Measurements from ENCODE around the gene AUTS2.

The AUTS2 gene

DNA sequence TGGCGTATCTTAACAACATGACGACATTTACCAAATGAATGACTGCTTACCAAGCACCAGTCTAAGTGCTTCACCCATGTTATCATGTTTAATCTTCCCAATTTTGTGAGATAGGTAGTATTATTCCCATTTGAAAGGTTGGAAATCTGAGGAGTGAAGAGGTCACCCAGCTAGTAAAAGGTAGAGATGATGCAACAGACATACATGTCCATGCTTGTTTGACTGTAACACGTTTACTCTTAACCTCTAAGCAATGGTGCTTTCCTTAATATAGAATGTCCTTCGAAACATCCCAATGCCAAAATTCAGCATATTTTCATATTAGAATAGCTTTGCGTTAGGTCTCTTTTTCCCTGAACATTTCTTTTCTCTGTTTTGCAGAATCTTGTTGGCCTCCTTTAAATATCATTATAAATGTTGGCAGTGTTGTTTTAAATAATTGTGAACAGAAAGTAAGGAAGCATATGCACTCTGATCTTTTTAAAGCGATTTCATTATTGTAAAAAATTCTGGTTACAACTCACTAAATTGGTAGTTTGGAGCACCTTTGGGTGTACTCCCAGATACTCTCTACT lies 722.8 kb downstream of the AUTS2 start:
- Histone ChIP-seq H3K27ac (ENCODE audit: poor library complexity, severe bottlenecking) (no peak overlapping the region), H3K4me3 (ENCODE audit: severe bottlenecking) (no peak overlapping the region), H3K4me1 (ENCODE audit: insufficient read depth, poor library complexity, severe bottlenecking) (peaks cover 27% of the 10 kb centered on the region), H3K9me3 (ENCODE audit: severe bottlenecking) (no peaks in the 10 kb centered on the region), H3K27me3 (ENCODE audit: insufficient read depth, poor library complexity, severe bottlenecking) (no peaks in the 10 kb centered on the region), H3K36me3 (ENCODE audit: low read depth) (no peaks in the 10 kb centered on the region)
- TF ChIP-seq, protein P1, sequence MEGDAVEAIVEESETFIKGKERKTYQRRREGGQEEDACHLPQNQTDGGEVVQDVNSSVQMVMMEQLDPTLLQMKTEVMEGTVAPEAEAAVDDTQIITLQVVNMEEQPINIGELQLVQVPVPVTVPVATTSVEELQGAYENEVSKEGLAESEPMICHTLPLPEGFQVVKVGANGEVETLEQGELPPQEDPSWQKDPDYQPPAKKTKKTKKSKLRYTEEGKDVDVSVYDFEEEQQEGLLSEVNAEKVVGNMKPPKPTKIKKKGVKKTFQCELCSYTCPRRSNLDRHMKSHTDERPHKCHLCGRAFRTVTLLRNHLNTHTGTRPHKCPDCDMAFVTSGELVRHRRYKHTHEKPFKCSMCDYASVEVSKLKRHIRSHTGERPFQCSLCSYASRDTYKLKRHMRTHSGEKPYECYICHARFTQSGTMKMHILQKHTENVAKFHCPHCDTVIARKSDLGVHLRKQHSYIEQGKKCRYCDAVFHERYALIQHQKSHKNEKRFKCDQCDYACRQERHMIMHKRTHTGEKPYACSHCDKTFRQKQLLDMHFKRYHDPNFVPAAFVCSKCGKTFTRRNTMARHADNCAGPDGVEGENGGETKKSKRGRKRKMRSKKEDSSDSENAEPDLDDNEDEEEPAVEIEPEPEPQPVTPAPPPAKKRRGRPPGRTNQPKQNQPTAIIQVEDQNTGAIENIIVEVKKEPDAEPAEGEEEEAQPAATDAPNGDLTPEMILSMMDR (IDR thresholded peaks at IDR 0.05; ENCODE audit: poor library complexity, severe bottlenecking), result no peak
- ATAC-seq (ENCODE audit: low read depth) (no peak), DNase-seq (ENCODE audit: low spot score) (no peak)

DNA sequence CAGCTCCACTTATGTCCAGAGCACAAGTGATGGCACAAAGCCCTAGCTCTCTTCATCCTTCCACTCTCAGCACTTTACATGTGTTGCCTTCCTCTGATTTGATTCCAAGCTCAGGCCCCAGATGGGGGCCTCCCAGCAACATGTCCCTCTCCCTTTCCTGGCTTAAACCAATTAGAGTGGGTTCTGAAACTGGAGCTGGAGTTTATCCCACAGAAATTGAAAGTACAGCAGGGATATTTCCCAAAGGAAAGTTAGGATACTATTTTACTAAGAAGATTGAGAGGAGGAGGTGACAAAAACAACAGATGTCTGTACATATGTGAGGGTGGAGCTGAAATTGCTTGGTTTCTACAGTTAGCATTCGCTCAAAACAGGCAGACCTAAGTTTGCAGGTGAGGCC lies 724.6 kb downstream of the AUTS2 start:
- Histone ChIP-seq H3K4me1 (ENCODE audit: insufficient read depth, poor library complexity, severe bottlenecking) (peaks cover 20% of the 10 kb centered on the region), H3K9me3 (ENCODE audit: severe bottlenecking) (no peaks in the 10 kb centered on the region), H3K4me3 (ENCODE audit: severe bottlenecking) (no peak overlapping the region), H3K36me3 (ENCODE audit: low read depth) (no peaks in the 10 kb centered on the region), H3K27me3 (ENCODE audit: insufficient read depth, poor library complexity, severe bottlenecking) (no peaks in the 10 kb centered on the region), H3K27ac (ENCODE audit: poor library complexity, severe bottlenecking) (no peak overlapping the region)
- TF ChIP-seq, protein P1 (IDR thresholded peaks at IDR 0.05; ENCODE audit: poor library complexity, severe bottlenecking), result no peak
- ATAC-seq (ENCODE audit: low read depth), result no peak
- no peak for DNase-seq (ENCODE audit: low spot score)

DNA sequence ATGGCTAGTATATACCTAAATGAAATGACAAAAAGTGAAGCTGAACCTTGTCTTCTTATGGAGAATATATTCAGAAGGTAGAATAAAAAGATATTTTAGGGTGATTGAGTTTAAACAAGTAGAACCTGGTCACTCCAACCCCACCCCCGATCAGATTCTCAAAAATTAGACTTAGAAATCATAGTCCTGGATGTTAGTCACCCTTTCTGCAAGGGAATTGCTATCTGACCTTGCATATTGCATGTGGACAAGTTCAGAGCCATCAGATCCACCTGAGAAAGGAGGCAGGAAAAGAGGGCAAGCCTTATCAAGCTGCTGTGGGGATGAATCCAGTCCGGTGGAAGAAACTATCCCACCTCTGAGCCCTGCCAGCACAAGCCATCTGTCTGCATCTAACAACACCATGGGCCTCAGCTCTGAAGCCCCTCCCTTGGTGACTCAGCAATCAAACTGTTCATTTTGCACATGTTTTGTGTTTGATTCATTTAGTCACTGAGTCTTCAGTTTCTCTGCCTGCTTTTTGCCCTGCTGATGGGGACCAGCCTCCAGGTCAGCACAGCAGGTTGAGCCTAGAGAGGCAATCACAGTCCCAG lies 727.3 kb downstream of the AUTS2 start:
- Histone ChIP-seq H3K36me3 (ENCODE audit: low read depth) (no peaks in the 10 kb centered on the region), H3K27me3 (ENCODE audit: insufficient read depth, poor library complexity, severe bottlenecking) (no peaks in the 10 kb centered on the region), H3K4me1 (ENCODE audit: insufficient read depth, poor library complexity, severe bottlenecking) (peaks cover 19% of the 10 kb centered on the region), H3K9me3 (ENCODE audit: severe bottlenecking) (peaks cover 2% of the 10 kb centered on the region), H3K4me3 (ENCODE audit: severe bottlenecking) (no peak overlapping the region), H3K27ac (ENCODE audit: poor library complexity, severe bottlenecking) (peak overlapping the region; percentile 43)
- ATAC-seq (ENCODE audit: low read depth), result peak; percentile 97
- TF ChIP-seq, protein P1 (IDR thresholded peaks at IDR 0.05; ENCODE audit: poor library complexity, severe bottlenecking), result no peak
- DNase-seq (ENCODE audit: low spot score), result no peak

DNA sequence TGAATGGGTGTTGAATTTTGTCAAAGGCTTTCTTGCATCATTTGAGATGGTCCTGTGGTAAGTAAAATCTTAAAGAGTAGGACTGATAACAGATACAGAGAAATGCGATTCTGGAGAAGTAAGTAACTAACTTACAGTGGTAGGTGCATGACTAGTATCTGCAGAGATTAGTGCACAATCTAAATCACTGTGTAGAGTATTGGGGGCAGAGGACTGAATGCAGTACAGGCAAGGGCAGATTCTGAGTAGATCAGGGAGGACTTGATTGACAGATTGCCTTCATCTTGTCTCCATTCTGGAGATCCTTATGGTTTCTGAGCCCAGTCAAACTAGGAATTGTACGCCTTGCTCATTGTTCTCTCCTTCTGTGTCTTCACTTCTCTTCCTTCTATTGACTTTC lies 736.0 kb downstream of the AUTS2 start:
- DNase-seq (ENCODE audit: low spot score), result no peak
- Histone ChIP-seq H3K4me1 (ENCODE audit: insufficient read depth, poor library complexity, severe bottlenecking) (no peaks in the 10 kb centered on the region), H3K4me3 (ENCODE audit: severe bottlenecking) (no peak overlapping the region), H3K9me3 (ENCODE audit: severe bottlenecking) (peaks cover 2% of the 10 kb centered on the region), H3K36me3 (ENCODE audit: low read depth) (no peaks in the 10 kb centered on the region), H3K27me3 (ENCODE audit: insufficient read depth, poor library complexity, severe bottlenecking) (no peaks in the 10 kb centered on the region), H3K27ac (ENCODE audit: poor library complexity, severe bottlenecking) (no peak overlapping the region)
- TF ChIP-seq, protein P1 (IDR thresholded peaks at IDR 0.05; ENCODE audit: poor library complexity, severe bottlenecking), result no peak
- ATAC-seq (ENCODE audit: low read depth), result no peak

DNA sequence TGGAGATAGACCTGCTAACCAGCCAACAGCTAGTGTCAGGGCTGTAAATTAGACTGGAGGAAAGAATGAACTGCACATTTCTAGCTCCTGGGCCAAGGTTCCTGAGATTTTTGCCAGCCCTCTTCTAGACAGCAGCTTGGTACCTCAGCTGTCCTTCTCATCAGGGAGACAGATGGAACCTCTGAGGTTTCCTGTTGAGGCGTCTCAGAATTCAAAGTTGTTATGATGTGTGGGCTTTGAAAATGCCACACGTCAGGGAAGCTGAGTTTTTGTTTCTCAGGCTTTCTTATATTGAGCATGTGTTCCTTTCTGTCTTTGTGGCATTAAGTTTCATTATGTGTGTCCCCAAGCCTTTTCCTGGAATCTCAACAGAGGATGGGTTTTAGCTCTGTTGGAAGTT lies 736.6 kb downstream of the AUTS2 start:
- no peaks in the 10 kb centered on the region for H3K36me3 ChIP-seq (ENCODE audit: low read depth)
- no peaks in the 10 kb centered on the region for H3K4me1 ChIP-seq (ENCODE audit: insufficient read depth, poor library complexity, severe bottlenecking)
- peaks cover 2% of the 10 kb centered on the region for H3K9me3 ChIP-seq (ENCODE audit: severe bottlenecking)
- ATAC-seq (ENCODE audit: low read depth) (no peak), DNase-seq (ENCODE audit: low spot score) (no peak)
- H3K27ac ChIP-seq (ENCODE audit: poor library complexity, severe bottlenecking), result no peak overlapping the region
- no peak overlapping the region for H3K4me3 ChIP-seq (ENCODE audit: severe bottlenecking)
- no peaks in the 10 kb centered on the region for H3K27me3 ChIP-seq (ENCODE audit: insufficient read depth, poor library complexity, severe bottlenecking)
- TF ChIP-seq, protein P1 (IDR thresholded peaks at IDR 0.05; ENCODE audit: poor library complexity, severe bottlenecking), result no peak
